Measurements from ENCODE around the gene COX8C.

- TF ChIP-seq REST (IDR thresholded peaks at IDR 0.05; ENCODE audit: insufficient read depth in 1 of 2, low read depth in 2 of 2, low read length in 1 of 2) (no peak), POLR2AphosphoS5 (IDR thresholded peaks at IDR 0.05; ENCODE audit: low read depth, low read length) (no peak)
Measured at GRCh38 chr14:93375673-93376156, 28.7 kb downstream of the COX8C start.
